VCaP (cell line): ENCODE data around the gene TMEM131.

Experiments
- H3K27ac ChIP-seq: fragments of 450-650 bp; 2 replicates; pipeline ENCODE4 v1.5.1; 2017
- TF ChIP-seq, protein P1 (sequence below): fragments of 450-650 bp; conservative IDR thresholded peaks from 2 replicates; pipeline ENCODE4 v1.5.1; 2017; ENCODE audit warnings: mild to moderate bottlenecking, moderate library complexity

TMEM131 gene

DNA sequence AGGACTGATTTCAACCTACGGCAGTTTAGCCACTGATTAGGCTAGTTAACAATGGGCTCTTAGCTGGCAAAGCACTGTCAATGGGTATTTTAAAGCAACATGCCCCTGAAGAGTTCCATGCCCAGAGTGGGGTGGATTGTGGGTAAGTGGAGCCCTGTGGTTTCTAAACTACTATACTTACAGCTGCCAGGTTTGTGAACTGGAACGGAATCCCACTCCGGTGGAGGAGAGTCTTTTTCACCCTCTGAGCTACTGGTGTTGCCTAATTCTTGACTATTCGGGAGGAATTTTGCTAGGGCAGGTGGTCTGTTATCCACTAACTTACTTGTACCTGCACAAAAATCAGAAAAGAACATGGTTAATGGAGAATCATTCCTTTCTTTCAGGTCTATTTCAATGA, 229.8 kb downstream of the TMEM131 start:
- TF ChIP-seq, protein P1, sequence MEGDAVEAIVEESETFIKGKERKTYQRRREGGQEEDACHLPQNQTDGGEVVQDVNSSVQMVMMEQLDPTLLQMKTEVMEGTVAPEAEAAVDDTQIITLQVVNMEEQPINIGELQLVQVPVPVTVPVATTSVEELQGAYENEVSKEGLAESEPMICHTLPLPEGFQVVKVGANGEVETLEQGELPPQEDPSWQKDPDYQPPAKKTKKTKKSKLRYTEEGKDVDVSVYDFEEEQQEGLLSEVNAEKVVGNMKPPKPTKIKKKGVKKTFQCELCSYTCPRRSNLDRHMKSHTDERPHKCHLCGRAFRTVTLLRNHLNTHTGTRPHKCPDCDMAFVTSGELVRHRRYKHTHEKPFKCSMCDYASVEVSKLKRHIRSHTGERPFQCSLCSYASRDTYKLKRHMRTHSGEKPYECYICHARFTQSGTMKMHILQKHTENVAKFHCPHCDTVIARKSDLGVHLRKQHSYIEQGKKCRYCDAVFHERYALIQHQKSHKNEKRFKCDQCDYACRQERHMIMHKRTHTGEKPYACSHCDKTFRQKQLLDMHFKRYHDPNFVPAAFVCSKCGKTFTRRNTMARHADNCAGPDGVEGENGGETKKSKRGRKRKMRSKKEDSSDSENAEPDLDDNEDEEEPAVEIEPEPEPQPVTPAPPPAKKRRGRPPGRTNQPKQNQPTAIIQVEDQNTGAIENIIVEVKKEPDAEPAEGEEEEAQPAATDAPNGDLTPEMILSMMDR = no peak
- no peak overlapping the region for H3K27ac ChIP-seq

- TF ChIP-seq, protein P1 = no peak
- H3K27ac ChIP-seq = no peak overlapping the region
Measured at GRCh38 chr2:97764559-97765263, 231.0 kb downstream of the TMEM131 start.

GRCh38 chr2:97763176-97763845, 232.4 kb downstream of the TMEM131 start:
- TF ChIP-seq, protein P1 = no peak
- H3K27ac ChIP-seq = no peak overlapping the region

GRCh38 chr2:97761192-97761591, 234.6 kb downstream of the TMEM131 start:
- H3K27ac ChIP-seq = no peak overlapping the region
- TF ChIP-seq, protein P1 = no peak

DNA sequence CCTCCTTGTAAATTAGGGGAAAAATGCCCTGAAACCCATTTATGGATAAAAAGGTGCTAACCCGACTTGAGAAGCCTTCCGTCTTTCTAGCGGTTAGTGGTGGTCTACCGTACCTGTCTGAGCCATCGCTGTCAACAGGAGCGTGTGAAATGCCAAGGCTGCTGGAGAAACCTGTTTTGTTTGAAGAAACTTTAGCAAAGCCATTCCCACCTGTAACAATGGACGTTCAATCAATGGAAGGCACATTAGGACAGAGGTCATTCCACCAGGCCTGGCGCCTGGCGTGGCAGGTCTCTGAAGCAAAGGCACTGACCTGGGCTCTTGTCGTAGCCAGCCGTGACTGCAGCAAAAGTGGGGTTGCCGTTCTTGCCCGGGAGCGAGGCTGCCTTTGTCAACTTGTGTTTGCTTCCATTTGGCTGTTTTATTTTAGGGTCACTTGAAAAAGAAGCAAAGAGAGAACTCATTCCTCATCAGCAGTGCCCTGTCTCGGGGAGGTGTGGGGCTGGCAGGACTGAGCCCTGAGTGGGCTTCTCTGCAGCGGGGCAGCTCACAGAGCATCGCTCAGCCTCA, 235.2 kb downstream of the TMEM131 start:
- no peak overlapping the region for H3K27ac ChIP-seq
- TF ChIP-seq, protein P1 = no peak

DNA sequence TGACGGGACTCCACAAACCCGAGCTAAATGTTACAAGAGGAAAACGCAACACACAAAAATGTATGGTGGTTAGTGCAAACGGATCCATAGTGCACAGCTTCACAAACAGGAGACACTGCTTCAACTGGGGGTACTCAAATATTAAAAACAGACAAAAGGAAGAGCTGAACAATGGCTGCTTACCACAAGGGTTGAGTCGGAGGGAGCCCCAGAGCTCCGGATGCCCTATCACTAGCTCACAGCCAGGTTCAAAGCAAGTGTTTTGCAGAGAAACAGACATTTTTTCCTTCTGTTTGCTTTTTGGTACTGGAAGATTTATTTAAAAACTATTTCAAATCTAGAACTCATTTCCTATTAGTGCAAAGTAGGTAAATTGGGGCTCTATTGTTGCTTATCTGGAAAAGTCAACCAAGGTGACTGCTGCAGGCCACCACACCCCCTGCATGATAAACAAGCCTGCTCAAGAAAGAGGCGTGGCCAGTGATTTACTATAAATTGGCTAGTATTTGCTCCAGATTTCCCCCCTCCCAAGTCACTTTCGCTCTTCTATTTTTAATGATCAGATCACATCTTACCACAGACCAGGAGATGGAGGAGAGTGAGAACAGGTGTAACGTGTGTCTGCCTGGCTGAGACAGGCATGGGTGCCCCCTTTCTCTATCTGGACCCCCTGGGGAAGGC, 235.9 kb downstream of the TMEM131 start:
- TF ChIP-seq, protein P1 = no peak
- no peak overlapping the region for H3K27ac ChIP-seq

DNA sequence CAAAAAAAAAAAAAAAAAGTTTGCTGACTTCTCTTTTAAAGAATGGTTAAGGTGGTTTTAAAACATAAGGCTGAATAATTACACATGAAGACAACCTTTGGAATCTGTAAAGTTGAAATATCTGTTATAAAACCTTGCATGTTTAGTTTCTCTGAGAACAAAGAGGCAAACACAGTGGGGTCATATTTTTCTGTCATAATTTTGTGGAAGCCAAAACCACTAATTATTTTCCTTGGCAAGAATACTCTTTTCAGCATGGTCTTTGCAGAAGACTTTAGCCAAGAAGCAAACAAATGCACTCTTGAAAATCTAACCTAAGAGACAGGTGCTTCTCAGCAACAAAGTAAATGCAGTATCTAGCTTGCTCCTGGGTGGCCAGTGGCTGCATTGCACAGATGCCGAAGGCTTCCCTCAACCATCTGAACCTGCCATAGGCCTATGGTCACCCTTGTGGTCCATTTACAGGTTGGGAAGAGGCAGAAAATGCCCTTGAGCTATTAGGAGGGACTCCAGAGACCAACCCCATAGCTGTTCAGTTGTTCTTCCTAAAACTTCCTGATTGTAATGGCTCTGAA, 237.5 kb downstream of the TMEM131 start:
- H3K27ac ChIP-seq = no peak overlapping the region
- TF ChIP-seq, protein P1 = no peak
